ENCODE measurements around the gene DGKD. TPM values are rescaled to one million over a fixed set of nuclear protein-coding genes. Genes with fewer than 3 reads are reported as not detected.

DGKD gene
- total and polyA plus RNA-seq, 7 experiments from 2014 or later = 25.8 to 252 (median 206) TPM

DNA sequence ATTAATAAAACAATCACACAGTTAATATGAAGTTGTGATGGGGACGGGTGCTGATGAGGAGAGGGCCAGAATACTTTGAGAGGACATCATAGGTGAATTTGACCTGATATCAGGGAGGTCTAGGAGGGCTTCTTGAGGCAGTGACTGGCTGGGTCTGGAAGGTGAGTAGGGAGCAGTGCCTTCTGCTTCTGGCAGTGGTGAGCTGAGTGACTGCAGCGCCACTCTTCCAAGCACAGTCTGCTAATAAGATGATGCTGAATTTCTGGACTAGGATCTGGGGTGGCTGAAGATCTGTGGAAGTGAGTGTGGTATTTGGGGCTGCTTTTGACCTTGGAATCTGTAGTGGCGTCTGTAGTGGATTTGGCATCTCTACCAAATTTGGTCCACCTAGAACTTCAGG is 5.5 kb downstream of the DGKD start:
- Histone ChIP-seq H3K27ac (ENCODE audit: low read depth, low read length) (no peak overlapping the region), H3K36me3 (ENCODE audit: control insufficient read depth in 2 of 3, insufficient read depth in 3 of 3, low read length in 3 of 3) (peaks cover 0 to 15% (median 3%) of the 10 kb centered on the region in 3 experiments), H3K4me1 (ENCODE audit: control insufficient read depth in 2 of 2, insufficient read depth in 2 of 2, low read length in 2 of 2) (peaks cover 29 to 32% of the 10 kb centered on the region in 2 donors), H3K27me3 (ENCODE audit: control insufficient read depth in 2 of 2, insufficient read depth in 2 of 2, low read length in 2 of 2) (no peaks in the 10 kb centered on the region), H3K9me3 (ENCODE audit: control insufficient read depth in 2 of 3, low read length in 3 of 3) (peaks cover 0 to 4% (median 4%) of the 10 kb centered on the region in 3 experiments), H3K4me3 (ENCODE audit: low read length) (no peak overlapping the region)
- H3K4me1 Mint-ChIP-seq = peaks cover 57 to 81% (median 71%) of the 10 kb centered on the region in 7 donors
- no peak for DNase-seq
- H3K4me3 Mint-ChIP-seq = peak overlapping the region in 2 of 10 donors; percentile 0 to 16
- CTCF ChIA-PET = interaction anchor here (1.0 to 2.1 kb wide), 2 partner anchors 43 to 84 kb away, joined by 4 to 5 read pairs; no protein-coding TSS in a partner anchor
- no peaks in the 10 kb centered on the region for H3K27me3 Mint-ChIP-seq
- peaks cover 0 to 9% (median 3%) of the 10 kb centered on the region in 11 donors for H3K9me3 Mint-ChIP-seq
- ATAC-seq = no peak
- peak overlapping the region in 5 of 9 donors; percentile 7 to 88 (median 67) for H3K27ac Mint-ChIP-seq
- peaks cover 8 to 51% (median 41%) of the 10 kb centered on the region in 5 donors for H3K36me3 Mint-ChIP-seq
- intact Hi-C loops (cut with micrococcal nuclease) = loop anchor here in 1 of 2 donors (5.0 kb wide), 1 partner anchor 82 kb away; no protein-coding TSS in a partner anchor
- POLR2A ChIA-PET = interaction anchor here (0.6 kb wide), 1 partner anchor 22 kb away, joined by 6 read pairs; no protein-coding TSS in a partner anchor

- Mint-ChIP-seq H3K27ac (peak overlapping the region in 7 of 9 donors; percentile 8 to 88 (median 58)), H3K27me3 (no peaks in the 10 kb centered on the region), H3K9me3 (peaks cover 0 to 9% (median 3%) of the 10 kb centered on the region in 11 donors), H3K4me1 (peaks cover 49 to 83% (median 71%) of the 10 kb centered on the region in 7 donors), H3K4me3 (no peak overlapping the region), H3K36me3 (peaks cover 8 to 53% (median 41%) of the 10 kb centered on the region in 5 donors)
- Histone ChIP-seq H3K36me3 (ENCODE audit: control insufficient read depth in 2 of 3, insufficient read depth in 3 of 3, low read length in 3 of 3) (peaks cover 0 to 15% (median 3%) of the 10 kb centered on the region in 3 experiments), H3K4me3 (ENCODE audit: low read length) (no peak overlapping the region), H3K27me3 (ENCODE audit: control insufficient read depth in 2 of 2, insufficient read depth in 2 of 2, low read length in 2 of 2) (no peaks in the 10 kb centered on the region), H3K27ac (ENCODE audit: low read depth, low read length) (no peak overlapping the region), H3K9me3 (ENCODE audit: control insufficient read depth in 2 of 3, low read length in 3 of 3) (peaks cover 0 to 4% (median 4%) of the 10 kb centered on the region in 3 experiments), H3K4me1 (ENCODE audit: control insufficient read depth in 2 of 2, insufficient read depth in 2 of 2, low read length in 2 of 2) (peaks cover 29 to 30% of the 10 kb centered on the region in 2 donors)
- intact Hi-C loops (cut with micrococcal nuclease) = no loop called here
- CTCF ChIA-PET = interaction anchor here (1.0 to 2.1 kb wide), 2 partner anchors 42 to 83 kb away, joined by 4 to 5 read pairs; no protein-coding TSS in a partner anchor
- ATAC-seq = no peak
- no peak for DNase-seq
- POLR2A ChIA-PET = interaction anchor here (0.6 kb wide), 1 partner anchor 1579 kb away, joined by 3 read pairs; no protein-coding TSS in a partner anchor
Measured at GRCh38 chr2:233360771-233361176, 6.5 kb downstream of the DGKD start.

DNA sequence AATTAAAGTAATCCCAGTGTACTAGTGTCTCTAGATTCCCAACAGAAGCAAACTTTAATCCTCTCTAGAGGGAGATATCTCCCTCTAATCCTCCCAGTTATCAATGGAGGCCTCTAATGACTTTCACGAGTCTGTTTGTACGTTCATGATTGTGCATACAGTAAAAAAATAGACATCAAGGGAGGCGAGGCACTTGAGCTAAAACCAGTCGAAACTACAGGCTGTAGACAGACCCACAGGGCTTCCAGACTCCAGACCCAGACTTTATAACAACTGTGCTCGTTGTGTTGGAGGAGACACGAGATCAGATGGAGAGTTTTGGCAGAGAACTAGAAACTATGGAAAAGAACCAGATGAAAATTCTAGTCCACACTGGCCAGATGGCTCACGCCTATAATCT is 7.0 kb downstream of the DGKD start:
- Histone ChIP-seq H3K4me1 (ENCODE audit: control insufficient read depth in 2 of 2, insufficient read depth in 2 of 2, low read length in 2 of 2) (peaks cover 24 to 25% of the 10 kb centered on the region in 2 donors), H3K36me3 (ENCODE audit: control insufficient read depth in 2 of 3, insufficient read depth in 3 of 3, low read length in 3 of 3) (peaks cover 0 to 15% (median 3%) of the 10 kb centered on the region in 3 experiments), H3K27me3 (ENCODE audit: control insufficient read depth in 2 of 2, insufficient read depth in 2 of 2, low read length in 2 of 2) (no peaks in the 10 kb centered on the region), H3K27ac (ENCODE audit: low read depth, low read length) (no peak overlapping the region), H3K9me3 (ENCODE audit: control insufficient read depth in 2 of 3, low read length in 3 of 3) (peaks cover 0 to 4% (median 4%) of the 10 kb centered on the region in 3 experiments), H3K4me3 (ENCODE audit: low read length) (no peak overlapping the region)
- ATAC-seq (no peak), DNase-seq (no peak)
- peaks cover 49 to 83% (median 71%) of the 10 kb centered on the region in 7 donors for H3K4me1 Mint-ChIP-seq
- intact Hi-C loops (cut with micrococcal nuclease) = no loop called here
- peaks cover 0 to 9% (median 3%) of the 10 kb centered on the region in 11 donors for H3K9me3 Mint-ChIP-seq
- no peak overlapping the region for H3K27ac Mint-ChIP-seq
- no peak overlapping the region for H3K4me3 Mint-ChIP-seq
- no peaks in the 10 kb centered on the region for H3K27me3 Mint-ChIP-seq
- CTCF ChIA-PET = interaction anchor here (2.1 kb wide), 1 partner anchor 82 kb away, joined by 4 read pairs; no protein-coding TSS in a partner anchor
- peaks cover 8 to 57% (median 41%) of the 10 kb centered on the region in 5 donors for H3K36me3 Mint-ChIP-seq
- POLR2A ChIA-PET = no interaction called here

DNA sequence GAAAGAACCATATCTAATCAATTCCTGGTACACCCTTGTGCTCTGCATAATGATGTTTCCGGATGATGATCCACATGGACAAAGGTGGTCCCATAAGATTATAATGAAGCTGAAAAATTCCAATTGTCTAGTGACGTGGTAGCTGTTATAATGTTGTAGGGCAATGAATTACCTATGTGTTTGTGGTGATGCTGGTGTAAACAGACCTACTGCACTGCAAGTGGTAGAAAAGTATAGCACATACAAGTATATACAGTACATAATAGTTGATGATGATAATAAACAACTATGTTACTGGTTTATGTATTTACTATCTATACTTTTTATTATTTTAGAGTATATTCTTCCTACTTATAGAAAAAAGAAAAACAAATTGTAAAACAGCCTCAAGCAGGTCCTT is 8.4 kb downstream of the DGKD start:
- H3K27me3 ChIP-seq (ENCODE audit: control insufficient read depth in 2 of 2, insufficient read depth in 2 of 2, low read length in 2 of 2) = no peaks in the 10 kb centered on the region
- DNase-seq = no peak
- peaks cover 0 to 4% (median 4%) of the 10 kb centered on the region in 3 experiments for H3K9me3 ChIP-seq (ENCODE audit: control insufficient read depth in 2 of 3, low read length in 3 of 3)
- no peak overlapping the region for H3K4me3 Mint-ChIP-seq
- H3K4me1 ChIP-seq (ENCODE audit: control insufficient read depth in 2 of 2, insufficient read depth in 2 of 2, low read length in 2 of 2) = peaks cover 10% of the 10 kb centered on the region in 2 donors
- no peak overlapping the region for H3K27ac ChIP-seq (ENCODE audit: low read depth, low read length)
- ATAC-seq = no peak
- no peaks in the 10 kb centered on the region for H3K27me3 Mint-ChIP-seq
- peaks cover 40 to 81% (median 68%) of the 10 kb centered on the region in 7 donors for H3K4me1 Mint-ChIP-seq
- POLR2A ChIA-PET = no interaction called here
- H3K36me3 ChIP-seq (ENCODE audit: control insufficient read depth in 2 of 3, insufficient read depth in 3 of 3, low read length in 3 of 3) = peaks cover 0 to 15% (median 3%) of the 10 kb centered on the region in 3 experiments
- H3K36me3 Mint-ChIP-seq = peaks cover 8 to 65% (median 41%) of the 10 kb centered on the region in 5 donors
- H3K4me3 ChIP-seq (ENCODE audit: low read length) = no peak overlapping the region
- H3K27ac Mint-ChIP-seq = peak overlapping the region in 1 of 9 donors; percentile 71
- peaks cover 0 to 9% (median 3%) of the 10 kb centered on the region in 11 donors for H3K9me3 Mint-ChIP-seq
- CTCF ChIA-PET = interaction anchor here (1.2 kb wide), 1 partner anchor 42 kb away, joined by 3 read pairs; no protein-coding TSS in a partner anchor
- intact Hi-C loops (cut with micrococcal nuclease) = no loop called here

GRCh38 chr2:233363744-233364235 is 9.5 kb downstream of the DGKD start:
- POLR2A ChIA-PET = no interaction called here
- CTCF ChIA-PET = no interaction called here
- no peak for ATAC-seq

GRCh38 chr2:233365861-233366520 is 11.7 kb downstream of the DGKD start:
- Histone ChIP-seq H3K36me3 (ENCODE audit: control insufficient read depth in 2 of 3, insufficient read depth in 3 of 3, low read length in 3 of 3) (peaks cover 0 to 11% (median 3%) of the 10 kb centered on the region in 3 experiments), H3K27me3 (ENCODE audit: control insufficient read depth in 2 of 2, insufficient read depth in 2 of 2, low read length in 2 of 2) (no peaks in the 10 kb centered on the region), H3K4me1 (ENCODE audit: control insufficient read depth in 2 of 2, insufficient read depth in 2 of 2, low read length in 2 of 2) (no peaks in the 10 kb centered on the region), H3K4me3 (ENCODE audit: low read length) (no peak overlapping the region), H3K27ac (ENCODE audit: low read depth, low read length) (no peak overlapping the region), H3K9me3 (ENCODE audit: control insufficient read depth in 2 of 3, low read length in 3 of 3) (peaks cover 0 to 4% (median 4%) of the 10 kb centered on the region in 3 experiments)
- Mint-ChIP-seq H3K27ac (peak overlapping the region in 7 of 9 donors; percentile 11 to 83 (median 38)), H3K4me3 (peak overlapping the region in 1 of 10 donors; percentile 5), H3K36me3 (peaks cover 5 to 54% (median 39%) of the 10 kb centered on the region in 5 donors), H3K27me3 (no peaks in the 10 kb centered on the region), H3K9me3 (peaks cover 0 to 9% (median 3%) of the 10 kb centered on the region in 11 donors), H3K4me1 (peaks cover 24 to 78% (median 64%) of the 10 kb centered on the region in 7 donors)
- CTCF ChIA-PET = no interaction called here
- intact Hi-C loops (cut with micrococcal nuclease) = no loop called here
- POLR2A ChIA-PET = interaction anchor here (0.5 to 1.4 kb wide), 4 partner anchors 9 to 61 kb away, joined by 3 read pairs; partner anchors contain the start of gene DGKD
- peak; percentile 37 for ATAC-seq
- no peak for DNase-seq

More at GRCh38 chr2:233363744-233364235, 9.5 kb downstream of the DGKD start:
- no peaks in the 10 kb centered on the region for H3K27me3 ChIP-seq (ENCODE audit: control insufficient read depth in 2 of 2, insufficient read depth in 2 of 2, low read length in 2 of 2)
- peaks cover 33 to 81% (median 68%) of the 10 kb centered on the region in 7 donors for H3K4me1 Mint-ChIP-seq
- H3K27me3 Mint-ChIP-seq = no peaks in the 10 kb centered on the region
- H3K36me3 ChIP-seq (ENCODE audit: control insufficient read depth in 2 of 3, insufficient read depth in 3 of 3, low read length in 3 of 3) = peaks cover 0 to 15% (median 3%) of the 10 kb centered on the region in 3 experiments
- no peak overlapping the region for H3K4me3 ChIP-seq (ENCODE audit: low read length)
- intact Hi-C loops (cut with micrococcal nuclease) = no loop called here
- H3K4me3 Mint-ChIP-seq = no peak overlapping the region
- H3K4me1 ChIP-seq (ENCODE audit: control insufficient read depth in 2 of 2, insufficient read depth in 2 of 2, low read length in 2 of 2) = peaks cover 0 to 4% of the 10 kb centered on the region in 2 donors
- H3K27ac Mint-ChIP-seq = peak overlapping the region in 2 of 9 donors; percentile 0 to 36
- peaks cover 8 to 65% (median 43%) of the 10 kb centered on the region in 5 donors for H3K36me3 Mint-ChIP-seq
- no peak for DNase-seq
- H3K9me3 Mint-ChIP-seq = peaks cover 0 to 9% (median 3%) of the 10 kb centered on the region in 11 donors
- H3K9me3 ChIP-seq (ENCODE audit: control insufficient read depth in 2 of 3, low read length in 3 of 3) = peaks cover 0 to 4% (median 4%) of the 10 kb centered on the region in 3 experiments
- no peak overlapping the region for H3K27ac ChIP-seq (ENCODE audit: low read depth, low read length)

Data from naive thymus-derived CD4-positive, alpha-beta T cell (primary cell).